ENCODE measurements around the gene SMPDL3B. TPM values are rescaled to one million over a fixed set of nuclear protein-coding genes. Genes with fewer than 3 reads are reported as not detected.

The SMPDL3B gene
- total RNA-seq, 1 experiment from 2014 or later = 31.6 TPM

- TF ChIP-seq, protein P1, sequence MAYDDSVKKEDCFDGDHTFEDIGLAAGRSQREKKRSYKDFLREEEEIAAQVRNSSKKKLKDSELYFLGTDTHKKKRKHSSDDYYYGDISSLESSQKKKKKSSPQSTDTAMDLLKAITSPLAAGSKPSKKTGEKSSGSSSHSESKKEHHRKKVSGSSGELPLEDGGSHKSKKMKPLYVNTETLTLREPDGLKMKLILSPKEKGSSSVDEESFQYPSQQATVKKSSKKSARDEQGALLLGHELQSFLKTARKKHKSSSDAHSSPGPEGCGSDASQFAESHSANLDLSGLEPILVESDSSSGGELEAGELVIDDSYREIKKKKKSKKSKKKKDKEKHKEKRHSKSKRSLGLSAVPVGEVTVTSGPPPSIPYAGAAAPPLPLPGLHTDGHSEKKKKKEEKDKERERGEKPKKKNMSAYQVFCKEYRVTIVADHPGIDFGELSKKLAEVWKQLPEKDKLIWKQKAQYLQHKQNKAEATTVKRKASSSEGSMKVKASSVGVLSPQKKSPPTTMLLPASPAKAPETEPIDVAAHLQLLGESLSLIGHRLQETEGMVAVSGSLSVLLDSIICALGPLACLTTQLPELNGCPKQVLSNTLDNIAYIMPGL (CRISPR knock-in tag; IDR thresholded peaks at IDR 0.05) = no peak
- TF ChIP-seq ESRRA (CRISPR knock-in tag; IDR thresholded peaks at IDR 0.05; ENCODE audit: borderline replicate concordance) (no peak), ZBTB43 (CRISPR knock-in tag; IDR thresholded peaks at IDR 0.05) (no peak), IRF2 (CRISPR knock-in tag; IDR thresholded peaks at IDR 0.05; ENCODE audit: borderline replicate concordance, low read depth) (no peak), GRHL2 (CRISPR knock-in tag; IDR thresholded peaks at IDR 0.05; ENCODE audit: insufficient replicate concordance, severe bottlenecking) (no peak), ETV6 (CRISPR knock-in tag; IDR thresholded peaks at IDR 0.05) (no peak), CTCF (IDR thresholded peaks at IDR 0.05) (no peak), ZNF219 (CRISPR knock-in tag; IDR thresholded peaks at IDR 0.05; ENCODE audit: borderline replicate concordance) (no peak), JUN (CRISPR knock-in tag; IDR thresholded peaks at IDR 0.05) (no peak)
Observed at GRCh38 chr1:27981145-27981544, 46.3 kb downstream of the SMPDL3B start (continued).

- ChIA-PET POLR2A (no interaction called here), CTCF (interaction anchor here (0.6 kb wide), 1 partner anchor 133 kb away, joined by 3 read pairs; no protein-coding TSS in a partner anchor)
- DNase-seq (ENCODE audit: low spot score) (no peak), ATAC-seq (no peak)
- Mint-ChIP-seq H3K4me1 (no peaks in the 10 kb centered on the region), H3K4me3 (no peak overlapping the region), H3K27me3 (ENCODE audit: low read depth) (no peaks in the 10 kb centered on the region), H3K27ac (no peak overlapping the region), H3K36me3 (peaks cover 47% of the 10 kb centered on the region), H3K9me3 (no peaks in the 10 kb centered on the region)
- no peak for TF ChIP-seq SMAD4 (CRISPR knock-in tag; IDR thresholded peaks at IDR 0.05)
- TF ChIP-seq PRRX2 (CRISPR knock-in tag; IDR thresholded peaks at IDR 0.05) = no peak
Observed at GRCh38 chr1:27990920-27991537, 56.2 kb downstream of the SMPDL3B start.

DNA sequence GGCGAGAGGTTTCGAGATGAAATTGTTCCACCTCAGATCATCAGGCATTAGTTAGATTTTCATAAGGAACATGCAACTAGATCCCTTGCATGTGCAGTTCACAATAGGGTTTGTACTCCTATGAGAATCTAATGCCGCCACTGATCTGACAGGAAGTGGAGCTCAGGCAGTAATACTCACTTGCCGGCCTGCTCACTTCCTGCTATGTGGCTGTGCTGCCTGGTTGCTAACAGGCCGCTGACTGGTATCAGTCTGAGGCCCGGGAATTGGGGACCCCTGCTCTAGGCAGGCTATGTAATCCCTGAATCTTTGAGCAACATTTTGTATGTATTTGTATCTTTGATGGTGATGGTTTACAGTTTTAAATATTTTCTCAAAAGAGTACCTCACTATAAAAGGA, 57.5 kb downstream of the SMPDL3B start:
- Mint-ChIP-seq H3K9me3 (no peaks in the 10 kb centered on the region), H3K4me3 (no peak overlapping the region), H3K27me3 (ENCODE audit: low read depth) (no peaks in the 10 kb centered on the region), H3K27ac (no peak overlapping the region), H3K4me1 (no peaks in the 10 kb centered on the region), H3K36me3 (peaks cover 56% of the 10 kb centered on the region)
- ATAC-seq (no peak), DNase-seq (ENCODE audit: low spot score) (no peak)
- TF ChIP-seq MYBL2 (CRISPR knock-in tag; IDR thresholded peaks at IDR 0.05) = no peak
- TF ChIP-seq NFYB (CRISPR knock-in tag; conservative IDR thresholded peaks at IDR 0.05; ENCODE audit: low read depth) = no peak
- TF ChIP-seq, protein P2, sequence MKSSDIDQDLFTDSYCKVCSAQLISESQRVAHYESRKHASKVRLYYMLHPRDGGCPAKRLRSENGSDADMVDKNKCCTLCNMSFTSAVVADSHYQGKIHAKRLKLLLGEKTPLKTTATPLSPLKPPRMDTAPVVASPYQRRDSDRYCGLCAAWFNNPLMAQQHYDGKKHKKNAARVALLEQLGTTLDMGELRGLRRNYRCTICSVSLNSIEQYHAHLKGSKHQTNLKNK (CRISPR knock-in tag; IDR thresholded peaks at IDR 0.05) = no peak
- TF ChIP-seq ZNF232 (CRISPR knock-in tag; IDR thresholded peaks at IDR 0.05) = no peak
- no peak for TF ChIP-seq RELA (CRISPR knock-in tag; IDR thresholded peaks at IDR 0.05; ENCODE audit: borderline replicate concordance)
- no peak for TF ChIP-seq ZNF138 (CRISPR knock-in tag; conservative IDR thresholded peaks at IDR 0.05)
- TF ChIP-seq, protein P3, sequence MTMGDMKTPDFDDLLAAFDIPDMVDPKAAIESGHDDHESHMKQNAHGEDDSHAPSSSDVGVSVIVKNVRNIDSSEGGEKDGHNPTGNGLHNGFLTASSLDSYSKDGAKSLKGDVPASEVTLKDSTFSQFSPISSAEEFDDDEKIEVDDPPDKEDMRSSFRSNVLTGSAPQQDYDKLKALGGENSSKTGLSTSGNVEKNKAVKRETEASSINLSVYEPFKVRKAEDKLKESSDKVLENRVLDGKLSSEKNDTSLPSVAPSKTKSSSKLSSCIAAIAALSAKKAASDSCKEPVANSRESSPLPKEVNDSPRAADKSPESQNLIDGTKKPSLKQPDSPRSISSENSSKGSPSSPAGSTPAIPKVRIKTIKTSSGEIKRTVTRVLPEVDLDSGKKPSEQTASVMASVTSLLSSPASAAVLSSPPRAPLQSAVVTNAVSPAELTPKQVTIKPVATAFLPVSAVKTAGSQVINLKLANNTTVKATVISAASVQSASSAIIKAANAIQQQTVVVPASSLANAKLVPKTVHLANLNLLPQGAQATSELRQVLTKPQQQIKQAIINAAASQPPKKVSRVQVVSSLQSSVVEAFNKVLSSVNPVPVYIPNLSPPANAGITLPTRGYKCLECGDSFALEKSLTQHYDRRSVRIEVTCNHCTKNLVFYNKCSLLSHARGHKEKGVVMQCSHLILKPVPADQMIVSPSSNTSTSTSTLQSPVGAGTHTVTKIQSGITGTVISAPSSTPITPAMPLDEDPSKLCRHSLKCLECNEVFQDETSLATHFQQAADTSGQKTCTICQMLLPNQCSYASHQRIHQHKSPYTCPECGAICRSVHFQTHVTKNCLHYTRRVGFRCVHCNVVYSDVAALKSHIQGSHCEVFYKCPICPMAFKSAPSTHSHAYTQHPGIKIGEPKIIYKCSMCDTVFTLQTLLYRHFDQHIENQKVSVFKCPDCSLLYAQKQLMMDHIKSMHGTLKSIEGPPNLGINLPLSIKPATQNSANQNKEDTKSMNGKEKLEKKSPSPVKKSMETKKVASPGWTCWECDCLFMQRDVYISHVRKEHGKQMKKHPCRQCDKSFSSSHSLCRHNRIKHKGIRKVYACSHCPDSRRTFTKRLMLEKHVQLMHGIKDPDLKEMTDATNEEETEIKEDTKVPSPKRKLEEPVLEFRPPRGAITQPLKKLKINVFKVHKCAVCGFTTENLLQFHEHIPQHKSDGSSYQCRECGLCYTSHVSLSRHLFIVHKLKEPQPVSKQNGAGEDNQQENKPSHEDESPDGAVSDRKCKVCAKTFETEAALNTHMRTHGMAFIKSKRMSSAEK (CRISPR knock-in tag; IDR thresholded peaks at IDR 0.05; ENCODE audit: borderline replicate concordance) = no peak
- TF ChIP-seq ETV6 (CRISPR knock-in tag; IDR thresholded peaks at IDR 0.05) = no peak
- TF ChIP-seq NFATC4 (CRISPR knock-in tag; IDR thresholded peaks at IDR 0.05) = no peak
- ChIA-PET CTCF (no interaction called here), POLR2A (interaction anchor here (0.5 kb wide), 1 partner anchor 1185 kb away, joined by 3 read pairs; no protein-coding TSS in a partner anchor)
